CD8-positive, alpha-beta memory T cell (primary cell): Measurements from ENCODE around the gene C1QL1. TPM values are rescaled to one million over a fixed set of nuclear protein-coding genes. Genes with fewer than 3 reads are reported as not detected.
A peak's percentile ranks its signal among the peaks of the same experiment; 100 is the strongest.

ENCODE experiments used
- CTCF ChIA-PET: fragments of 350-600 bp; sonication (Branson Sonifier 250); formaldehyde crosslinking; loops from one replicate; lab custom pipeline; 2021; ENCODE audit warnings: antibody characterized with exemption; lab: Charles Lee
- POLR2A ChIA-PET: fragments of 350-600 bp; sonication (Branson Sonifier 250); formaldehyde crosslinking; loops from one replicate; lab custom pipeline; 2021; ENCODE audit warnings: antibody characterized with exemption; lab: Charles Lee
- DNase-seq, 5 donors: peaks; one replicate each; pipeline versions ENCODE4 v3.0.0 to v3.0.0-alpha.2; 2020 to 2022; ENCODE audit warnings: mixed read lengths in 1 of 5
- H3K27ac ChIP-seq: one replicate; pipeline ENCODE4 v1.7.0; 2013; ENCODE audit warnings: low read depth, mild to moderate bottlenecking, low read length, moderate library complexity
- H3K27me3 ChIP-seq: 2 replicates; pipeline ENCODE4 v1.7.0; 2013; ENCODE audit warnings: low read length, mild to moderate bottlenecking; ENCODE audit not compliant: insufficient read depth, poor library complexity, severe bottlenecking
- H3K36me3 ChIP-seq: 2 replicates; pipeline ENCODE4 v1.7.0; 2013; ENCODE audit warnings: mild to moderate bottlenecking, low read length, moderate library complexity; ENCODE audit not compliant: insufficient read depth
- H3K4me1 ChIP-seq: 2 replicates; pipeline ENCODE4 v1.7.0; 2013; ENCODE audit warnings: mild to moderate bottlenecking, low read length, moderate library complexity; ENCODE audit not compliant: insufficient read depth
- H3K4me3 ChIP-seq: 2 replicates; pipeline ENCODE4 v1.7.0; 2013; ENCODE audit warnings: mild to moderate bottlenecking, low read length
- H3K9me3 ChIP-seq: 2 replicates; pipeline ENCODE4 v1.7.0; 2013; ENCODE audit warnings: mild to moderate bottlenecking, low read length
- H3K27ac Mint-ChIP-seq, 8 donors: one replicate each; pipeline ENCODE4 v1.8.0; 2020 to 2021; ENCODE audit warnings: mixed read lengths in 8 of 8, mild to moderate bottlenecking in 6 of 8, inconsistent platforms in 3 of 8, moderate library complexity in 3 of 8
- H3K27me3 Mint-ChIP-seq, 2 donors: one replicate each; pipeline ENCODE4 v1.8.0; 2020 to 2021; ENCODE audit warnings: mixed read lengths in 2 of 2, mild to moderate bottlenecking in 1 of 2, moderate library complexity in 1 of 2
- H3K36me3 Mint-ChIP-seq, 3 donors: one replicate each; pipeline ENCODE4 v1.8.0; 2020 to 2021; ENCODE audit warnings: mixed read lengths in 3 of 3, inconsistent platforms in 1 of 3, mild to moderate bottlenecking in 1 of 3
- H3K4me1 Mint-ChIP-seq, 3 donors: one replicate each; pipeline ENCODE4 v1.8.0; 2020 to 2021; ENCODE audit warnings: mixed read lengths in 3 of 3, inconsistent platforms in 1 of 3, mild to moderate bottlenecking in 1 of 3
- H3K4me3 Mint-ChIP-seq, 7 donors: one replicate each; pipeline ENCODE4 v1.8.0; 2020 to 2021; ENCODE audit warnings: mixed read lengths in 7 of 7, mild to moderate bottlenecking in 6 of 7, moderate library complexity in 4 of 7, inconsistent platforms in 2 of 7
- H3K9me3 Mint-ChIP-seq, 5 donors: one replicate each; pipeline ENCODE4 v1.8.0; 2020 to 2022; ENCODE audit warnings: mixed read lengths in 5 of 5, mild to moderate bottlenecking in 3 of 5, moderate library complexity in 2 of 5, inconsistent platforms in 1 of 5
- polyA plus RNA-seq: library from polyadenylated mRNA; unstranded; fragments of 300-500 nt; fragmentation: Illumina TruSeq; gene quantifications from one replicate; pipeline ENCODE4 v1.2.3, GENCODE V29; 2021
- total RNA-seq, 2 experiments: library from RNA; stranded (reverse); gene quantifications; one replicate each; pipeline ENCODE4 v1.2.3, GENCODE V29; 2021

Gene C1QL1
- total and polyA plus RNA-seq, 3 experiments from 2014 or later: not detected

- H3K27me3 ChIP-seq: no peaks in the 10 kb centered on the region
- H3K4me1 ChIP-seq: no peaks in the 10 kb centered on the region
- H3K27ac ChIP-seq: no peak overlapping the region
- Mint-ChIP-seq H3K4me1 (no peaks in the 10 kb centered on the region), H3K27me3 (no peaks in the 10 kb centered on the region), H3K4me3 (no peak overlapping the region), H3K9me3 (peaks cover 0 to 4% (median 0%) of the 10 kb centered on the region in 5 donors), H3K27ac (peak overlapping the region in 1 of 8 donors; percentile 56), H3K36me3 (peaks cover 0 to 4% (median 0%) of the 10 kb centered on the region in 3 donors)
- ChIA-PET POLR2A (interaction anchor here (0.6 kb wide), 1 partner anchor 110 kb away, joined by 3 read pairs; no protein-coding TSS in a partner anchor), CTCF (interaction anchor here (0.8 kb wide), 1 partner anchor 14 kb away, joined by 5 read pairs; no protein-coding TSS in a partner anchor)
- H3K9me3 ChIP-seq: no peaks in the 10 kb centered on the region
- no peak overlapping the region for H3K4me3 ChIP-seq
- H3K36me3 ChIP-seq: no peaks in the 10 kb centered on the region
- peak in 1 of 5 donors; percentile 26 for DNase-seq
These were observed 33.0 kb downstream of the C1QL1 start for GRCh38 chr17:44935116-44935515.

GRCh38 chr17:44934745-44935105, 33.4 kb downstream of the C1QL1 start:
- no peaks in the 10 kb centered on the region for H3K36me3 ChIP-seq
- Mint-ChIP-seq H3K9me3 (peaks cover 0 to 4% (median 0%) of the 10 kb centered on the region in 5 donors), H3K4me3 (no peak overlapping the region), H3K27ac (no peak overlapping the region), H3K36me3 (peaks cover 0 to 4% (median 0%) of the 10 kb centered on the region in 3 donors), H3K27me3 (no peaks in the 10 kb centered on the region), H3K4me1 (no peaks in the 10 kb centered on the region)
- ChIA-PET CTCF (interaction anchor here (0.8 kb wide), 1 partner anchor 14 kb away, joined by 5 read pairs; no protein-coding TSS in a partner anchor), POLR2A (no interaction called here)
- no peaks in the 10 kb centered on the region for H3K27me3 ChIP-seq
- no peaks in the 10 kb centered on the region for H3K9me3 ChIP-seq
- H3K4me3 ChIP-seq: no peak overlapping the region
- no peak overlapping the region for H3K27ac ChIP-seq
- H3K4me1 ChIP-seq: no peaks in the 10 kb centered on the region
- DNase-seq: peak in 1 of 5 donors; percentile 25

- H3K4me3 Mint-ChIP-seq: no peak overlapping the region
- CTCF ChIA-PET: no interaction called here
- H3K9me3 Mint-ChIP-seq: peaks cover 0 to 4% (median 0%) of the 10 kb centered on the region in 5 donors
- no peaks in the 10 kb centered on the region for H3K4me1 ChIP-seq
- H3K4me1 Mint-ChIP-seq: no peaks in the 10 kb centered on the region
- H3K36me3 ChIP-seq: no peaks in the 10 kb centered on the region
- no peak overlapping the region for H3K4me3 ChIP-seq
- DNase-seq: peak in 1 of 5 donors; percentile 42
- H3K27ac Mint-ChIP-seq: no peak overlapping the region
- H3K27me3 Mint-ChIP-seq: no peaks in the 10 kb centered on the region
- POLR2A ChIA-PET: no interaction called here
- no peak overlapping the region for H3K27ac ChIP-seq
- H3K9me3 ChIP-seq: no peaks in the 10 kb centered on the region
- H3K36me3 Mint-ChIP-seq: peaks cover 0 to 4% (median 0%) of the 10 kb centered on the region in 3 donors
- no peaks in the 10 kb centered on the region for H3K27me3 ChIP-seq
These were observed 34.0 kb downstream of the C1QL1 start for GRCh38 chr17:44933824-44934744.

GRCh38 chr17:44932787-44933097, 35.4 kb downstream of the C1QL1 start:
- CTCF ChIA-PET: interaction anchor here (1.4 kb wide), 1 partner anchor 14 kb away, joined by 5 read pairs; the partner anchor contains the start of gene KIF18B
- H3K36me3 ChIP-seq: no peaks in the 10 kb centered on the region
- no peaks in the 10 kb centered on the region for H3K36me3 Mint-ChIP-seq

GRCh38 chr17:44932096-44932786, 35.9 kb downstream of the C1QL1 start:
- POLR2A ChIA-PET: no interaction called here
- CTCF ChIA-PET: interaction anchor here (0.8 to 1.4 kb wide), 2 partner anchors 12 to 15 kb away, joined by 3 to 5 read pairs; partner anchors contain the start of gene KIF18B

More at GRCh38 chr17:44932787-44933097, 35.4 kb downstream of the C1QL1 start:
- Histone ChIP-seq H3K27ac (no peak overlapping the region), H3K9me3 (no peaks in the 10 kb centered on the region), H3K4me1 (no peaks in the 10 kb centered on the region), H3K4me3 (no peak overlapping the region), H3K27me3 (no peaks in the 10 kb centered on the region)
- H3K27me3 Mint-ChIP-seq: no peaks in the 10 kb centered on the region
- no peak overlapping the region for H3K4me3 Mint-ChIP-seq
- H3K9me3 Mint-ChIP-seq: no peaks in the 10 kb centered on the region
- POLR2A ChIA-PET: interaction anchor here (0.6 kb wide), 1 partner anchor 8 kb away, joined by 3 read pairs; no protein-coding TSS in a partner anchor
- no peaks in the 10 kb centered on the region for H3K4me1 Mint-ChIP-seq
- no peak overlapping the region for H3K27ac Mint-ChIP-seq
- DNase-seq: peak in 1 of 5 donors; percentile 35

GRCh38 chr17:44931376-44931775, 36.7 kb downstream of the C1QL1 start:
- H3K9me3 Mint-ChIP-seq: no peaks in the 10 kb centered on the region
- no peaks in the 10 kb centered on the region for H3K9me3 ChIP-seq
- H3K4me3 ChIP-seq: no peak overlapping the region
- H3K27ac Mint-ChIP-seq: no peak overlapping the region
- H3K27ac ChIP-seq: no peak overlapping the region
- H3K4me3 Mint-ChIP-seq: no peak overlapping the region
- no peak for DNase-seq
- H3K27me3 ChIP-seq: no peaks in the 10 kb centered on the region
- ChIA-PET CTCF (interaction anchor here (0.6 to 1.4 kb wide), 3 partner anchors 11 to 16 kb away, joined by 3 to 5 read pairs (median 3); partner anchors contain the start of gene KIF18B), POLR2A (no interaction called here)
- H3K36me3 Mint-ChIP-seq: no peaks in the 10 kb centered on the region
- no peaks in the 10 kb centered on the region for H3K4me1 Mint-ChIP-seq
- no peaks in the 10 kb centered on the region for H3K4me1 ChIP-seq
- H3K27me3 Mint-ChIP-seq: no peaks in the 10 kb centered on the region
- H3K36me3 ChIP-seq: no peaks in the 10 kb centered on the region

More at GRCh38 chr17:44932096-44932786, 35.9 kb downstream of the C1QL1 start:
- Histone ChIP-seq H3K4me3 (no peak overlapping the region), H3K36me3 (no peaks in the 10 kb centered on the region), H3K4me1 (no peaks in the 10 kb centered on the region), H3K27ac (no peak overlapping the region), H3K27me3 (no peaks in the 10 kb centered on the region), H3K9me3 (no peaks in the 10 kb centered on the region)
- no peaks in the 10 kb centered on the region for H3K4me1 Mint-ChIP-seq
- H3K36me3 Mint-ChIP-seq: no peaks in the 10 kb centered on the region
- no peak overlapping the region for H3K4me3 Mint-ChIP-seq
- H3K27ac Mint-ChIP-seq: peak overlapping the region in 1 of 8 donors; percentile 70
- no peak for DNase-seq
- H3K9me3 Mint-ChIP-seq: no peaks in the 10 kb centered on the region
- no peaks in the 10 kb centered on the region for H3K27me3 Mint-ChIP-seq

GRCh38 chr17:44930667-44931066, 37.4 kb downstream of the C1QL1 start:
- Histone ChIP-seq H3K27ac (no peak overlapping the region), H3K9me3 (no peaks in the 10 kb centered on the region), H3K4me3 (no peak overlapping the region), H3K4me1 (no peaks in the 10 kb centered on the region), H3K36me3 (no peaks in the 10 kb centered on the region), H3K27me3 (no peaks in the 10 kb centered on the region)
- H3K9me3 Mint-ChIP-seq: no peaks in the 10 kb centered on the region
- no peak for DNase-seq
- no peaks in the 10 kb centered on the region for H3K36me3 Mint-ChIP-seq
- no peaks in the 10 kb centered on the region for H3K27me3 Mint-ChIP-seq
- no peak overlapping the region for H3K4me3 Mint-ChIP-seq
- POLR2A ChIA-PET: no interaction called here
- H3K4me1 Mint-ChIP-seq: no peaks in the 10 kb centered on the region
- H3K27ac Mint-ChIP-seq: no peak overlapping the region
- CTCF ChIA-PET: interaction anchor here (0.6 to 0.7 kb wide), 2 partner anchors 15 to 204 kb away, joined by 3 read pairs; no protein-coding TSS in a partner anchor
